HepG2 (cell line): ENCODE measurements around the gene SLC2A5. TPM values are rescaled to one million over a fixed set of nuclear protein-coding genes. Genes with fewer than 3 reads are reported as not detected.

Experiments
- DDIT3 ChIP-seq: sonication (generic); formaldehyde crosslinking; IDR thresholded peaks from 2 replicates; pipeline ENCODE4 v1.4.0; 2020; ENCODE audit warnings: mild to moderate bottlenecking, missing genetic modification reagents
- FOXJ3 ChIP-seq: sonication (generic); formaldehyde crosslinking; IDR thresholded peaks from 2 replicates; pipeline ENCODE4 v1.4.0; 2020; ENCODE audit warnings: missing genetic modification reagents, mild to moderate bottlenecking, borderline replicate concordance
- TOE1 ChIP-seq: sonication (generic); formaldehyde crosslinking; IDR thresholded peaks from 2 replicates; pipeline ENCODE4 v1.4.0; 2020; ENCODE audit warnings: mild to moderate bottlenecking, missing genetic modification reagents
- ZFP41 ChIP-seq: sonication (generic); formaldehyde crosslinking; IDR thresholded peaks from 2 replicates; pipeline ENCODE4 v1.4.0; 2020; ENCODE audit warnings: mild to moderate bottlenecking, missing genetic modification reagents, borderline replicate concordance
- ZHX2 ChIP-seq, 2 experiments: sonication (generic) in 1 of 2; formaldehyde crosslinking in 1 of 2; IDR thresholded peaks; 2 replicates each; pipeline versions ENCODE4 v1.6.1 to v1.9.0; 2014 to 2022; ENCODE audit warnings: antibody characterized with exemption in 1 of 2, borderline replicate concordance in 1 of 2, inconsistent platforms in 1 of 2, low read depth in 1 of 2, missing genetic modification reagents in 1 of 2
- ZNF530 ChIP-seq: sonication (generic); formaldehyde crosslinking; IDR thresholded peaks from 2 replicates; pipeline ENCODE4 v1.5.0; 2020; ENCODE audit warnings: low read depth, mild to moderate bottlenecking, missing genetic modification reagents
- ZNF557 ChIP-seq: sonication (generic); formaldehyde crosslinking; IDR thresholded peaks from 2 replicates; pipeline ENCODE4 v1.4.0; 2020; ENCODE audit warnings: missing genetic modification reagents
- ZNF619 ChIP-seq: sonication (generic); formaldehyde crosslinking; IDR thresholded peaks from 2 replicates; pipeline ENCODE4 v1.4.0; 2020; ENCODE audit warnings: mild to moderate bottlenecking, missing genetic modification reagents
- polyA plus RNA-seq, 8 experiments: library from polyadenylated mRNA; depleted of rRNA in 3 of 8; stranded (reverse) in 7 of 8; unstranded in 1 of 8; fragments of >200 nt; fragmentation: Illumina TruSeq in 4 of 8; extraction: Trizol in 4 of 8; gene quantifications; 2 replicates each; pipeline versions ENCODE4 v1.2.1 to v1.2.3, GENCODE V29; 2011 to 2016; ENCODE audit warnings: low read depth in 4 of 8, missing spikeins in 1 of 8, mixed read lengths in 1 of 8; ENCODE audit not compliant: insufficient read depth in 1 of 8
- total RNA-seq, 5 experiments: library from RNA; depleted of rRNA; stranded (reverse); fragments of >200 nt; fragmentation: Illumina TruSeq; extraction: Trizol; gene quantifications; 2 replicates each; pipeline ENCODE4 v1.2.3, GENCODE V29; 2016; ENCODE audit warnings: low read depth in 1 of 5
- TF ChIP-seq, protein P1 (sequence below): sonication (generic); formaldehyde crosslinking; IDR thresholded peaks from 2 replicates; pipeline ENCODE4 v1.5.1; 2020; ENCODE audit warnings: mild to moderate bottlenecking, missing genetic modification reagents, borderline replicate concordance
- TF ChIP-seq, protein P2 (sequence below): sonication (generic); formaldehyde crosslinking; IDR thresholded peaks from 2 replicates; pipeline ENCODE4 v1.4.0; 2020; ENCODE audit warnings: missing genetic modification reagents; ENCODE audit errors: not compliant biosample characterization
- TF ChIP-seq, protein P3 (sequence below): sonication (generic); formaldehyde crosslinking; IDR thresholded peaks from 2 replicates; pipeline ENCODE4 v1.9.0; 2021; ENCODE audit warnings: missing genetic modification reagents, mild to moderate bottlenecking, borderline replicate concordance
- TF ChIP-seq, protein P4 (sequence below): sonication (generic); formaldehyde crosslinking; IDR thresholded peaks from 2 replicates; pipeline ENCODE4 v1.9.0; 2022; ENCODE audit warnings: missing genetic modification reagents, mild to moderate bottlenecking, borderline replicate concordance

The SLC2A5 gene
- total and polyA plus RNA-seq, 2 of the 13 experiments (the other 11 are each of a cell fraction or from before 2014, with no cell fraction given): 0.04 to 0.54 TPM

GRCh38 chr1:9112961-9113880, 43.8 kb upstream of the SLC2A5 start (continued):
- TF ChIP-seq, protein P1, sequence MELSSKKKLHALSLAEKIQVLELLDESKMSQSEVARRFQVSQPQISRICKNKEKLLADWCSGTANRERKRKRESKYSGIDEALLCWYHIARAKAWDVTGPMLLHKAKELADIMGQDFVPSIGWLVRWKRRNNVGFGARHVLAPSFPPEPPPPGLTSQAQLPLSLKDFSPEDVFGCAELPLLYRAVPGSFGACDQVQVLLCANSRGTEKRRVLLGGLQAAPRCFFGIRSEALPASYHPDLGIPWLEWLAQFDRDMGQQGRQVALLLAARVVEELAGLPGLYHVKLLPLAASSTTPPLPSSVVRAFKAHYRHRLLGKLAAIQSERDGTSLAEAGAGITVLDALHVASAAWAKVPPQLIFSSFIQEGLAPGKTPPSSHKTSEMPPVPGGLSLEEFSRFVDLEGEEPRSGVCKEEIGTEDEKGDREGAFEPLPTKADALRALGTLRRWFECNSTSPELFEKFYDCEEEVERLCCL (CRISPR knock-in tag): no peak
- TF ChIP-seq DDIT3 (CRISPR knock-in tag) (no peak), ZNF557 (CRISPR knock-in tag) (peak; percentile 47; the same call in 1 of the 2 replicates), ZNF619 (no peak), ZFP41 (CRISPR knock-in tag) (no peak), ZHX2 (IDR thresholded peaks at IDR 0.05; ENCODE audit: low read depth) (peak; percentile 63; the same call in 1 of the 2 replicates), ZHX2 (CRISPR knock-in tag; IDR thresholded peaks at IDR 0.05; ENCODE audit: borderline replicate concordance) (no peak), TOE1 (CRISPR knock-in tag) (peak; percentile 58; the same call in 1 of the 2 replicates), ZNF530 (CRISPR knock-in tag) (no peak), FOXJ3 (CRISPR knock-in tag) (peak; percentile 77; the same call in 1 of the 2 replicates)
- TF ChIP-seq, protein P2, sequence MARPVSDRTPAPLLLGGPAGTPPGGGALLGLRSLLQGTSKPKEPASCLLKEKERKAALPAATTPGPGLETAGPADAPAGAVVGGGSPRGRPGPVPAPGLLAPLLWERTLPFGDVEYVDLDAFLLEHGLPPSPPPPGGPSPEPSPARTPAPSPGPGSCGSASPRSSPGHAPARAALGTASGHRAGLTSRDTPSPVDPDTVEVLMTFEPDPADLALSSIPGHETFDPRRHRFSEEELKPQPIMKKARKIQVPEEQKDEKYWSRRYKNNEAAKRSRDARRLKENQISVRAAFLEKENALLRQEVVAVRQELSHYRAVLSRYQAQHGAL: no peak
- TF ChIP-seq, protein P3, sequence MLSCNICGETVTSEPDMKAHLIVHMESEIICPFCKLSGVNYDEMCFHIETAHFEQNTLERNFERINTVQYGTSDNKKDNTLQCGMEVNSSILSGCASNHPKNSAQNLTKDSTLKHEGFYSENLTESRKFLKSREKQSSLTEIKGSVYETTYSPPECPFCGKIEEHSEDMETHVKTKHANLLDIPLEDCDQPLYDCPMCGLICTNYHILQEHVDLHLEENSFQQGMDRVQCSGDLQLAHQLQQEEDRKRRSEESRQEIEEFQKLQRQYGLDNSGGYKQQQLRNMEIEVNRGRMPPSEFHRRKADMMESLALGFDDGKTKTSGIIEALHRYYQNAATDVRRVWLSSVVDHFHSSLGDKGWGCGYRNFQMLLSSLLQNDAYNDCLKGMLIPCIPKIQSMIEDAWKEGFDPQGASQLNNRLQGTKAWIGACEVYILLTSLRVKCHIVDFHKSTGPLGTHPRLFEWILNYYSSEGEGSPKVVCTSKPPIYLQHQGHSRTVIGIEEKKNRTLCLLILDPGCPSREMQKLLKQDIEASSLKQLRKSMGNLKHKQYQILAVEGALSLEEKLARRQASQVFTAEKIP: no peak
- TF ChIP-seq, protein P4, sequence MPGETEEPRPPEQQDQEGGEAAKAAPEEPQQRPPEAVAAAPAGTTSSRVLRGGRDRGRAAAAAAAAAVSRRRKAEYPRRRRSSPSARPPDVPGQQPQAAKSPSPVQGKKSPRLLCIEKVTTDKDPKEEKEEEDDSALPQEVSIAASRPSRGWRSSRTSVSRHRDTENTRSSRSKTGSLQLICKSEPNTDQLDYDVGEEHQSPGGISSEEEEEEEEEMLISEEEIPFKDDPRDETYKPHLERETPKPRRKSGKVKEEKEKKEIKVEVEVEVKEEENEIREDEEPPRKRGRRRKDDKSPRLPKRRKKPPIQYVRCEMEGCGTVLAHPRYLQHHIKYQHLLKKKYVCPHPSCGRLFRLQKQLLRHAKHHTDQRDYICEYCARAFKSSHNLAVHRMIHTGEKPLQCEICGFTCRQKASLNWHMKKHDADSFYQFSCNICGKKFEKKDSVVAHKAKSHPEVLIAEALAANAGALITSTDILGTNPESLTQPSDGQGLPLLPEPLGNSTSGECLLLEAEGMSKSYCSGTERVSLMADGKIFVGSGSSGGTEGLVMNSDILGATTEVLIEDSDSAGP (CRISPR knock-in tag): peak; percentile 61; the same call in 1 of the 2 replicates
